Hepatocyte (in vitro differentiated cells): Measurements from ENCODE around the gene DYNLRB2. TPM values are rescaled to one million over a fixed set of nuclear protein-coding genes. Genes with fewer than 3 reads are reported as not detected.

ENCODE experiments used
- DNase-seq: peaks from one replicate; pipeline ENCODE4 v3.0.0-alpha.2; 2016; ENCODE audit warnings: low spot score
- H2AFZ ChIP-seq: fragments of 200-600 bp; sonication (generic); 2 replicates; pipeline ENCODE4 v1.6.0; 2016; ENCODE audit warnings: antibody characterized with exemption, mild to moderate bottlenecking
- H3K27ac ChIP-seq: fragments of 200-600 bp; sonication (generic); 2 replicates; pipeline ENCODE4 v1.5.1; 2016; ENCODE audit warnings: mild to moderate bottlenecking
- H3K27me3 ChIP-seq: fragments of 200-600 bp; sonication (generic); 2 replicates; pipeline ENCODE4 v1.6.1; 2016
- H3K36me3 ChIP-seq: fragments of 200-600 bp; sonication (generic); replicated peaks from 2 replicates; pipeline ENCODE4 v1.5.1; 2016; ENCODE audit warnings: low read depth; ENCODE audit not compliant: insufficient read depth
- H3K4me1 ChIP-seq: fragments of 200-600 bp; sonication (generic); 2 replicates; pipeline ENCODE4 v1.5.1; 2016; ENCODE audit warnings: mild to moderate bottlenecking, moderate library complexity; ENCODE audit not compliant: insufficient read depth
- H3K4me2 ChIP-seq: fragments of 200-600 bp; sonication (generic); 2 replicates; pipeline ENCODE4 v1.6.0; 2016
- H3K4me3 ChIP-seq: fragments of 200-600 bp; sonication (generic); 2 replicates; pipeline ENCODE4 v1.5.1; 2016; ENCODE audit warnings: mild to moderate bottlenecking
- H3K79me2 ChIP-seq: fragments of 200-600 bp; sonication (generic); 2 replicates; pipeline ENCODE4 v1.6.0; 2017; ENCODE audit warnings: mild to moderate bottlenecking
- H3K9me2 ChIP-seq: fragments of 200-600 bp; sonication (generic); replicated peaks from 2 replicates; pipeline ENCODE4 v1.6.0; 2017; ENCODE audit warnings: mild to moderate bottlenecking; ENCODE audit not compliant: insufficient read depth
- H3K9me3 ChIP-seq: fragments of 200-600 bp; sonication (generic); 2 replicates; pipeline ENCODE4 v1.5.1; 2016; ENCODE audit warnings: low read depth, mild to moderate bottlenecking
- H4K20me1 ChIP-seq: fragments of 200-600 bp; sonication (generic); 2 replicates; pipeline ENCODE4 v1.6.0; 2016; ENCODE audit warnings: mild to moderate bottlenecking; ENCODE audit not compliant: insufficient read depth, poor library complexity, severe bottlenecking
- EZH2 ChIP-seq: fragments of 200-600 bp; sonication (generic); IDR thresholded peaks from 2 replicates; pipeline ENCODE4 v1.6.1; 2016; ENCODE audit warnings: antibody characterized with exemption, mild to moderate bottlenecking, borderline replicate concordance
- EZH2phosphoT487 ChIP-seq: fragments of 200-600 bp; sonication (generic); IDR thresholded peaks from one replicate; pipeline ENCODE4 v1.6.1; 2018; ENCODE audit warnings: antibody characterized with exemption, mild to moderate bottlenecking, low read depth, moderate library complexity; ENCODE audit not compliant: unreplicated experiment, severe bottlenecking
- WGBS: methylation state at CpG from one replicate; pipeline ENCODE4 v1.1.6; 2016; ENCODE audit warnings: low lambda C conversion rate; ENCODE audit errors: missing lambda C conversion rate; 5-methylcytosine and 5-hydroxymethylcytosine counted together
- polyA plus RNA-seq: library from polyadenylated mRNA; unstranded; fragments of >200 nt; fragmentation: Nextera tagmentation; extraction: Ambion mirVana; gene quantifications from 2 replicates; pipeline ENCODE4 v1.2.1, GENCODE V29; 2016
- total RNA-seq: library from RNA; depleted of rRNA; stranded (reverse); fragments of >200 nt; gene quantifications from 2 replicates; pipeline ENCODE4 v1.2.3, GENCODE V29; 2014
- TF ChIP-seq, protein P1 (sequence below): fragments of 200-600 bp; sonication (generic); IDR thresholded peaks from 2 replicates; pipeline ENCODE4 v1.5.1; 2016; ENCODE audit warnings: antibody characterized with exemption, mild to moderate bottlenecking; ENCODE audit not compliant: poor library complexity

The DYNLRB2 gene
- total and polyA plus RNA-seq, 2 experiments from 2014 or later = 1.4 TPM; not detected in 1

DNA sequence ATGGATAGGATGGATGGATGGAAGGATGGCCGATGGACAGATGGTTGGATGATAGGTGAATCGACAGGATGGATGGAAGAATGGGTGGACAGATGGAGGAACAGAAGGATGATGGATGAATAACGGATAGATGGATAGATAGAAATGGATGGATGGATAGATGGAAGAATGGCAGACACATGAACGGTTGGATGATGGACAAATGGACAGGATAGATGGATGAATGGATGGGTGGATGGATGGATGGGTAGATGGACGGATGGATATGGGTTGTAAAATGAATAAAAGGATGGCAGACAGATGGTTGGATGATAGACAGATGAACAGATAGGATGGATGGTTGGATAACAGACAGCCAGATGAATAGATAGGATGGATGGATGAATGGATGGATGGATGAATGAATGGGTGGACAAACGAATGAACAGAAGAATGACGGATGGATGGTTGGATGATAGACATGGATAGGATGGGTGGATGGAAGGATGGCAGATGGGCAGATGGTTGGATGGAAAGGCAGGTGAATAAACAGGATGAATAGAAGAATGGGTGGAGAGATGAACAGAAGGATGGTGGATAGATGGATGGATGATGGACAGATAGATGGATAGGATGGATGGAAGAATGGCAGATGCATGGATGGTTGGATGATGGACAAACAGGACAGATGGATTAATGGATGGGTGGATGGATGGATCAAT is 55.9 kb downstream of the DYNLRB2 start:
- Histone ChIP-seq H4K20me1 (no peaks in the 10 kb centered on the region), H3K79me2 (no peaks in the 10 kb centered on the region), H2AFZ (no peak overlapping the region), H3K9me2 (no peaks in the 10 kb centered on the region), H3K4me2 (no peak overlapping the region), H3K27me3 (no peaks in the 10 kb centered on the region), H3K4me3 (no peak overlapping the region), H3K4me1 (no peaks in the 10 kb centered on the region), H3K9me3 (no peaks in the 10 kb centered on the region), H3K36me3 (no peaks in the 10 kb centered on the region), H3K27ac (no peak overlapping the region)
- no peak for DNase-seq
- 89% methylated on average over 7 of the region's 7 CpGs for WGBS
- TF ChIP-seq EZH2phosphoT487 (no peak), EZH2 (no peak)
- TF ChIP-seq, protein P1, sequence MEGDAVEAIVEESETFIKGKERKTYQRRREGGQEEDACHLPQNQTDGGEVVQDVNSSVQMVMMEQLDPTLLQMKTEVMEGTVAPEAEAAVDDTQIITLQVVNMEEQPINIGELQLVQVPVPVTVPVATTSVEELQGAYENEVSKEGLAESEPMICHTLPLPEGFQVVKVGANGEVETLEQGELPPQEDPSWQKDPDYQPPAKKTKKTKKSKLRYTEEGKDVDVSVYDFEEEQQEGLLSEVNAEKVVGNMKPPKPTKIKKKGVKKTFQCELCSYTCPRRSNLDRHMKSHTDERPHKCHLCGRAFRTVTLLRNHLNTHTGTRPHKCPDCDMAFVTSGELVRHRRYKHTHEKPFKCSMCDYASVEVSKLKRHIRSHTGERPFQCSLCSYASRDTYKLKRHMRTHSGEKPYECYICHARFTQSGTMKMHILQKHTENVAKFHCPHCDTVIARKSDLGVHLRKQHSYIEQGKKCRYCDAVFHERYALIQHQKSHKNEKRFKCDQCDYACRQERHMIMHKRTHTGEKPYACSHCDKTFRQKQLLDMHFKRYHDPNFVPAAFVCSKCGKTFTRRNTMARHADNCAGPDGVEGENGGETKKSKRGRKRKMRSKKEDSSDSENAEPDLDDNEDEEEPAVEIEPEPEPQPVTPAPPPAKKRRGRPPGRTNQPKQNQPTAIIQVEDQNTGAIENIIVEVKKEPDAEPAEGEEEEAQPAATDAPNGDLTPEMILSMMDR = no peak

DNA sequence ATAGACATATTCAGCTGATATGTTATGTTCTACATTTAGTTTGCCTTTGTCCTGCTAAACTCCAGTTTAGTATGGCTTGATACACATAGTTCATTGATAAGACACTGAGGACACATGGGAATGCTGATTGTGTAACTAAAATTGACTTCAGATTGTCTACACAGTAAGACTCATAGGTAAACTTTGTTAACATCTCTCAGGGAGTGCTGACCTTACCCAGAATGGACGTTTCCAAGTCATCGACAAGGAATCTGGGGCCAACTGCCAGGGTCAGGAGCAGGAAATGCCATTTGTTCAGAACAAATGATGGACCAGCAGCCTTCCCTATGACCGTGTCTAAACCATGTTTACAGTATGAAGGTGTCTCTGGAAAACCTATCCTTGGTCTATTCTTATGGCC is 58.7 kb downstream of the DYNLRB2 start:
- Histone ChIP-seq H3K4me2 (no peak overlapping the region), H3K4me3 (no peak overlapping the region), H4K20me1 (no peaks in the 10 kb centered on the region), H3K36me3 (no peaks in the 10 kb centered on the region), H3K27ac (no peak overlapping the region), H3K4me1 (no peaks in the 10 kb centered on the region), H3K9me2 (no peaks in the 10 kb centered on the region), H3K79me2 (no peaks in the 10 kb centered on the region), H3K27me3 (no peaks in the 10 kb centered on the region), H2AFZ (no peak overlapping the region), H3K9me3 (no peaks in the 10 kb centered on the region)
- 66% methylated on average over 3 of the region's 3 CpGs for WGBS
- DNase-seq = no peak
- TF ChIP-seq, protein P1 = no peak
- TF ChIP-seq EZH2phosphoT487 (no peak), EZH2 (no peak)
